Breast epithelium (tissue), 4 donors: ENCODE data around the gene ADARB1. TPM values are rescaled to one million over a fixed set of nuclear protein-coding genes. Genes with fewer than 3 reads are reported as not detected.

ENCODE experiments used
- DNase-seq, 2 donors: peaks; one replicate each; pipeline ENCODE4 v3.0.0-alpha.2; 2019; ENCODE audit warnings: low spot score in 2 of 2
- H3K27ac ChIP-seq, 2 donors: fragments of 200-600 bp; sonication (generic) in 1 of 2; one replicate each; pipeline ENCODE4 v1.5.1; 2016 to 2019; ENCODE audit warnings: mild to moderate bottlenecking in 1 of 2
- H3K27me3 ChIP-seq, 2 donors: fragments of 200-600 bp; sonication (generic) in 1 of 2; one replicate each; pipeline versions ENCODE4 v1.5.1 to v1.6.0; 2017 to 2019; ENCODE audit warnings: control low read depth in 1 of 2, mild to moderate bottlenecking in 1 of 2
- H3K36me3 ChIP-seq: fragments of 200-600 bp; one replicate; pipeline ENCODE4 v1.5.1; 2019
- H3K4me1 ChIP-seq, 2 donors: fragments of 200-600 bp; sonication (generic); one replicate each; pipeline ENCODE4 v1.5.1; 2016 to 2019; ENCODE audit warnings: control low read depth in 1 of 2
- H3K4me3 ChIP-seq, 3 donors: fragments of 200-600 bp; sonication (generic); 1 replicate in 2 of 3; 2 replicates in 1 of 3; pipeline ENCODE4 v1.5.1; 2016 to 2019; ENCODE audit warnings: mild to moderate bottlenecking in 3 of 3, moderate library complexity in 2 of 3
- H3K9me3 ChIP-seq, 2 donors: fragments of 200-600 bp; sonication (generic) in 1 of 2; one replicate each; pipeline ENCODE4 v1.5.1; 2016 to 2019; ENCODE audit warnings: control low read depth in 1 of 2
- CTCF ChIP-seq, 3 donors: fragments of 450-650 bp; IDR thresholded peaks; one replicate each; pipeline ENCODE4 v1.5.1; 2016 to 2017; ENCODE audit warnings: antibody characterized with exemption in 3 of 3, mild to moderate bottlenecking in 3 of 3, moderate library complexity in 3 of 3
- POLR2A ChIP-seq: fragments of 450-650 bp; IDR thresholded peaks from one replicate; pipeline ENCODE4 v1.6.1; 2016; ENCODE audit warnings: antibody characterized with exemption, mild to moderate bottlenecking, moderate library complexity
- POLR2AphosphoS5 ChIP-seq, 3 donors: sonication (generic); formaldehyde crosslinking; IDR thresholded peaks; one replicate each; pipeline ENCODE4 v1.6.1; 2017; ENCODE audit warnings: antibody characterized with exemption in 3 of 3
- intact Hi-C: fragments of 100-400 bp; cut with DNase I; formaldehyde crosslinking; loops from one replicate; pipeline ENCODE4 v1.15.1; 2023; ENCODE audit warnings: low total_unique reads
- total RNA-seq, 3 donors: library from RNA; depleted of rRNA; stranded (reverse); fragments of >200 nt; gene quantifications; one replicate each; pipeline ENCODE4 v1.1.0, GENCODE V29; 2016

The ADARB1 gene
- total RNA-seq, 3 donors from 2014 or later: 19.9 to 21.3 (median 20.0) TPM

GRCh38 chr21:45108034-45108790 lies 33.8 kb downstream of the ADARB1 start:
- Histone ChIP-seq H3K9me3 (no peaks in the 10 kb centered on the region), H3K27me3 (no peaks in the 10 kb centered on the region), H3K4me3 (no peak overlapping the region), H3K4me1 (peaks cover 0 to 5% of the 10 kb centered on the region in 2 donors), H3K27ac (no peak overlapping the region), H3K36me3 (no peaks in the 10 kb centered on the region)
- DNase-seq: no peak
- intact Hi-C loops: no loop called here
- no peak for TF ChIP-seq CTCF (IDR thresholded peaks at IDR 0.05)
- no peak for TF ChIP-seq POLR2A
- TF ChIP-seq POLR2AphosphoS5 (IDR thresholded peaks at IDR 0.05): no peak

GRCh38 chr21:45108808-45109781 lies 34.7 kb downstream of the ADARB1 start:
- DNase-seq: no peak
- Histone ChIP-seq H3K4me1 (peaks cover 0 to 5% of the 10 kb centered on the region in 2 donors), H3K4me3 (no peak overlapping the region), H3K36me3 (no peaks in the 10 kb centered on the region), H3K9me3 (no peaks in the 10 kb centered on the region), H3K27ac (no peak overlapping the region), H3K27me3 (no peaks in the 10 kb centered on the region)
- intact Hi-C loops: no loop called here
- TF ChIP-seq POLR2AphosphoS5 (IDR thresholded peaks at IDR 0.05) (no peak), CTCF (IDR thresholded peaks at IDR 0.05) (no peak), POLR2A (no peak)

- no peak overlapping the region for H3K27ac ChIP-seq
- no peaks in the 10 kb centered on the region for H3K36me3 ChIP-seq
- intact Hi-C loops: no loop called here
- TF ChIP-seq CTCF (IDR thresholded peaks at IDR 0.05): no peak
- TF ChIP-seq POLR2AphosphoS5 (IDR thresholded peaks at IDR 0.05): no peak
- no peak overlapping the region for H3K4me3 ChIP-seq
- no peaks in the 10 kb centered on the region for H3K4me1 ChIP-seq
- DNase-seq: no peak
- H3K9me3 ChIP-seq: no peaks in the 10 kb centered on the region
- H3K27me3 ChIP-seq: no peaks in the 10 kb centered on the region
Measured at GRCh38 chr21:45109831-45110492, 35.6 kb downstream of the ADARB1 start.

GRCh38 chr21:45110873-45111624 lies 36.7 kb downstream of the ADARB1 start:
- Histone ChIP-seq H3K27ac (no peak overlapping the region), H3K27me3 (no peaks in the 10 kb centered on the region), H3K9me3 (no peaks in the 10 kb centered on the region), H3K4me1 (no peaks in the 10 kb centered on the region), H3K36me3 (no peaks in the 10 kb centered on the region), H3K4me3 (no peak overlapping the region)
- DNase-seq: no peak
- TF ChIP-seq POLR2A: no peak
- no peak for TF ChIP-seq CTCF (IDR thresholded peaks at IDR 0.05)
- no peak for TF ChIP-seq POLR2AphosphoS5 (IDR thresholded peaks at IDR 0.05)
- intact Hi-C loops: no loop called here
